ENCODE measurements around the gene TENM3. TPM values are rescaled to one million over a fixed set of nuclear protein-coding genes. Genes with fewer than 3 reads are reported as not detected.

Gene TENM3
- total and polyA plus RNA-seq, 2 donors from 2014 or later: 0.58 to 6.8 TPM

GRCh38 chr4:182699201-182699600, 456.0 kb downstream of the TENM3 start:
- no peaks in the 10 kb centered on the region for H3K4me1 ChIP-seq (ENCODE audit: control insufficient read depth in 2 of 3, insufficient read depth in 2 of 3, low read depth in 1 of 3, low read length in 3 of 3)
- no peaks in the 10 kb centered on the region for H3K36me3 ChIP-seq (ENCODE audit: control insufficient read depth in 2 of 3, insufficient read depth in 3 of 3, low read length in 3 of 3)
- no peaks in the 10 kb centered on the region for H3K27me3 ChIP-seq (ENCODE audit: control insufficient read depth, insufficient read depth, low read length)
- no peak overlapping the region for H3K4me3 ChIP-seq (ENCODE audit: low read length in 3 of 3)
- intact Hi-C loops (cut with DNase I): no loop called here
- DNase-seq (no peak), FAIRE-seq (no peak)
- H3K27ac ChIP-seq (ENCODE audit: low read depth in 2 of 2, low read length in 2 of 2): no peak overlapping the region
- TF ChIP-seq, protein P1, sequence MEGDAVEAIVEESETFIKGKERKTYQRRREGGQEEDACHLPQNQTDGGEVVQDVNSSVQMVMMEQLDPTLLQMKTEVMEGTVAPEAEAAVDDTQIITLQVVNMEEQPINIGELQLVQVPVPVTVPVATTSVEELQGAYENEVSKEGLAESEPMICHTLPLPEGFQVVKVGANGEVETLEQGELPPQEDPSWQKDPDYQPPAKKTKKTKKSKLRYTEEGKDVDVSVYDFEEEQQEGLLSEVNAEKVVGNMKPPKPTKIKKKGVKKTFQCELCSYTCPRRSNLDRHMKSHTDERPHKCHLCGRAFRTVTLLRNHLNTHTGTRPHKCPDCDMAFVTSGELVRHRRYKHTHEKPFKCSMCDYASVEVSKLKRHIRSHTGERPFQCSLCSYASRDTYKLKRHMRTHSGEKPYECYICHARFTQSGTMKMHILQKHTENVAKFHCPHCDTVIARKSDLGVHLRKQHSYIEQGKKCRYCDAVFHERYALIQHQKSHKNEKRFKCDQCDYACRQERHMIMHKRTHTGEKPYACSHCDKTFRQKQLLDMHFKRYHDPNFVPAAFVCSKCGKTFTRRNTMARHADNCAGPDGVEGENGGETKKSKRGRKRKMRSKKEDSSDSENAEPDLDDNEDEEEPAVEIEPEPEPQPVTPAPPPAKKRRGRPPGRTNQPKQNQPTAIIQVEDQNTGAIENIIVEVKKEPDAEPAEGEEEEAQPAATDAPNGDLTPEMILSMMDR (IDR thresholded peaks at IDR 0.05; ENCODE audit: borderline replicate concordance, extremely low read depth, insufficient read depth): no peak
- no peaks in the 10 kb centered on the region for H3K9me3 ChIP-seq (ENCODE audit: control insufficient read depth in 2 of 3, insufficient read depth in 1 of 3, low read length in 3 of 3)
- no peak overlapping the region for H3K9ac ChIP-seq (ENCODE audit: low read length in 3 of 3)

GRCh38 chr4:182699795-182700194, 456.6 kb downstream of the TENM3 start:
- TF ChIP-seq, protein P1 (IDR thresholded peaks at IDR 0.05; ENCODE audit: borderline replicate concordance, extremely low read depth, insufficient read depth): no peak
- no peak for FAIRE-seq
- no peak overlapping the region for H3K27ac ChIP-seq (ENCODE audit: low read depth in 2 of 2, low read length in 2 of 2)
- no peak for DNase-seq
- intact Hi-C loops (cut with DNase I): no loop called here
- no peak overlapping the region for H3K4me3 ChIP-seq (ENCODE audit: low read length in 3 of 3)
- no peaks in the 10 kb centered on the region for H3K36me3 ChIP-seq (ENCODE audit: control insufficient read depth in 2 of 3, insufficient read depth in 3 of 3, low read length in 3 of 3)
- H3K9me3 ChIP-seq (ENCODE audit: control insufficient read depth in 2 of 3, insufficient read depth in 1 of 3, low read length in 3 of 3): no peaks in the 10 kb centered on the region
- no peaks in the 10 kb centered on the region for H3K4me1 ChIP-seq (ENCODE audit: control insufficient read depth in 2 of 3, insufficient read depth in 2 of 3, low read depth in 1 of 3, low read length in 3 of 3)
- no peak overlapping the region for H3K9ac ChIP-seq (ENCODE audit: low read length in 3 of 3)
- no peaks in the 10 kb centered on the region for H3K27me3 ChIP-seq (ENCODE audit: control insufficient read depth, insufficient read depth, low read length)

GRCh38 chr4:182700362-182701160, 457.4 kb downstream of the TENM3 start:
- no peaks in the 10 kb centered on the region for H3K27me3 ChIP-seq (ENCODE audit: control insufficient read depth, insufficient read depth, low read length)
- TF ChIP-seq, protein P1 (IDR thresholded peaks at IDR 0.05; ENCODE audit: borderline replicate concordance, extremely low read depth, insufficient read depth): no peak
- intact Hi-C loops (cut with DNase I): no loop called here
- no peaks in the 10 kb centered on the region for H3K36me3 ChIP-seq (ENCODE audit: control insufficient read depth in 2 of 3, insufficient read depth in 3 of 3, low read length in 3 of 3)
- H3K27ac ChIP-seq (ENCODE audit: low read depth in 2 of 2, low read length in 2 of 2): no peak overlapping the region
- H3K9me3 ChIP-seq (ENCODE audit: control insufficient read depth in 2 of 3, insufficient read depth in 1 of 3, low read length in 3 of 3): no peaks in the 10 kb centered on the region
- FAIRE-seq: no peak
- no peak overlapping the region for H3K4me3 ChIP-seq (ENCODE audit: low read length in 3 of 3)
- H3K9ac ChIP-seq (ENCODE audit: low read length in 3 of 3): no peak overlapping the region
- no peak for DNase-seq
- no peaks in the 10 kb centered on the region for H3K4me1 ChIP-seq (ENCODE audit: control insufficient read depth in 2 of 3, insufficient read depth in 2 of 3, low read depth in 1 of 3, low read length in 3 of 3)
